Measurements from ENCODE around the gene CCDC192. TPM values are rescaled to one million over a fixed set of nuclear protein-coding genes. Genes with fewer than 3 reads are reported as not detected.
A peak's percentile ranks its signal among the peaks of the same experiment; 100 is the strongest.

The CCDC192 gene
- polyA plus RNA-seq, 6 donors from 2014 or later = not detected

- Mint-ChIP-seq H3K4me3 (peak overlapping the region in 1 of 8 donors; percentile 32), H3K36me3 (peaks cover 0 to 11% of the 10 kb centered on the region in 2 donors), H3K4me1 (peaks cover 0 to 6% (median 3%) of the 10 kb centered on the region in 3 donors), H3K9me3 (peaks cover 0 to 14% (median 4%) of the 10 kb centered on the region in 7 donors), H3K27me3 (no peaks in the 10 kb centered on the region), H3K27ac (peak overlapping the region in 1 of 6 donors; percentile 75)
- ATAC-seq (ENCODE audit: low read depth in 2 of 2) (no peak), DNase-seq (no peak)
These were observed 282.7 kb downstream of the CCDC192 start for GRCh38 chr5:127985811-127986325.

- H3K27me3 Mint-ChIP-seq = no peaks in the 10 kb centered on the region
- peaks cover 0 to 14% (median 4%) of the 10 kb centered on the region in 7 donors for H3K9me3 Mint-ChIP-seq
- no peak overlapping the region for H3K4me3 Mint-ChIP-seq
- DNase-seq (no peak), ATAC-seq (ENCODE audit: low read depth in 2 of 2) (no peak)
- no peaks in the 10 kb centered on the region for H3K4me1 Mint-ChIP-seq
- H3K36me3 Mint-ChIP-seq = peaks cover 0 to 20% of the 10 kb centered on the region in 2 donors
- H3K27ac Mint-ChIP-seq = peak overlapping the region in 1 of 6 donors; percentile 52
These were observed 284.4 kb downstream of the CCDC192 start for GRCh38 chr5:127987354-127988145.

GRCh38 chr5:127988146-127988760 lies 285.1 kb downstream of the CCDC192 start:
- Mint-ChIP-seq H3K27me3 (no peaks in the 10 kb centered on the region), H3K27ac (no peak overlapping the region), H3K36me3 (peaks cover 0 to 24% of the 10 kb centered on the region in 2 donors), H3K4me1 (no peaks in the 10 kb centered on the region), H3K9me3 (peaks cover 0 to 14% (median 4%) of the 10 kb centered on the region in 7 donors), H3K4me3 (no peak overlapping the region)
- ATAC-seq (ENCODE audit: low read depth in 2 of 2) (no peak), DNase-seq (no peak)

Other genes starting within 250 kb of the CCDC192 start
- gene PRRC1, start 185.8 kb upstream of the CCDC192 start, polyA plus RNA-seq (ENCODE audit: low read depth in 6 of 6) = 10 to 100 TPM; 25.5 to 36.4 (median 30.7) TPM
- gene CTXN3, start 54.3 kb upstream of the CCDC192 start, polyA plus RNA-seq (ENCODE audit: low read depth in 6 of 6) = not detected

Data from naive B cell (primary cell).